Left forelimb (tissue), 1 donor: ENCODE data around the gene SDHD.
A peak's percentile ranks its signal among the peaks of the same experiment; 100 is the strongest.
"Not testable (repeated sequence)": the region's sequence is repeated elsewhere in the genome, so short reads cannot be mapped to it uniquely, and the experiment has no call there.

Experiments
- DNase-seq: peaks from one replicate; pipeline ENCODE4 v3.0.0-alpha.2; 2018; ENCODE audit warnings: low spot score

The SDHD gene

DNA sequence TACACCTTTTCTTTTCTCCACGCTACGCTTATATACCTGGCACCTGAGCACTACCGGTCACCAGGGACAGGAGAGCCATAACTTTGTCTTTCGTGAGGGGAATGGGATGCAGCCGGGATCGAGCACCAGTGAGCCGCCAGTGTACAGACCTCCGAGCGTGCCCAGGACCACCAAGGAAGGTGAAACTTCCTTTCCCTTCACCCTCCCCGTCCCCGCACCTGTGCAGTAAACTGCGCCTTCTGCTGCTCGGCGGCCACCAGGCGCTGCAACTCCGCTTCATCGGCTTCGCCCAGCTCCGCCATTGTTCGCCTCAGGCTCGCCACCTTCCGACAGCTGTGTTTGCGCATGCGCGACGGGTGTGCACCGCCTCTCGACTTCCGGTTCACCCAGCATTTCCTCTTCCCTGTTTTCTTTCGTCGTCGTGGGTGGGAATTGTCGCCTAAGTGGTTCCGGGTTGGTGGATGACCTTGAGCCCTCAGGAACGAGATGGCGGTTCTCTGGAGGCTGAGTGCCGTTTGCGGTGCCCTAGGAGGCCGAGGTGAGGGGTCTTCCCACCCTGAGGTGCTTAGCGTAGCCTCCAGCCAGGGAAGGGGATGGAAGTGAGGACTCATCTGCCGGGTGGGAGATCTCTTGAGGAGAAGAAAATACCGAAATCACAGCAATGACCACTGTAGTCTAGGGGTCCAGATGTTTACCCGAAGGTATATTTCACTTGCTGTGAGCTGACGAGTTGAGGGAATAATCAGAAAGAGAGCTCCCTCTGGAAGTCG is at the start of gene SDHD, which contains the start of gene TIMM8B:
Gene SDHD (plus strand): TSS at position 452 of the 770 bp plus-strand sequence. CDS start 35 bp downstream, at position 487.
Gene TIMM8B (minus strand): TSS at position 335 of the 770 bp plus-strand sequence. CDS start 33 bp downstream, at position 302.
- DNase-seq = peak; percentile 95

DNA sequence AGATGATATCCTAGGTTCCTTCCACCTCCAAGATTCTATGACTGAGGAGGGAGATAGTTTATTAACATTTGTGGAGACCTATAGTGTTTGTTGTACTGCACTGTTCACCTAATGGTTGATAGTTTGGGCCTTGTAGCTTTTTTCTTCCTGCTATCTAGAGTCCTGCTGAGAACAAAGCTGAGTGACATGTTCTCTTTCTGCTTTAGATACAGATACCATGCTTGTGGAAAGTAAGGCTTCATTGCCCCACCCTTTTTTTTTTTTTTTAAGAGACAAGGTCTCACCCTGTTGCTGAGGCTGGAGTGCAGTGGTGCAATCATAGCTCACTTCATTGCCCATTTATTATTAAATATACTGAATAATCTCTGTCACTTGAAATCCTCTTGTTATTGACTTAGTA is 49.1 kb upstream of the SDHD start:
- no peak for DNase-seq

DNA sequence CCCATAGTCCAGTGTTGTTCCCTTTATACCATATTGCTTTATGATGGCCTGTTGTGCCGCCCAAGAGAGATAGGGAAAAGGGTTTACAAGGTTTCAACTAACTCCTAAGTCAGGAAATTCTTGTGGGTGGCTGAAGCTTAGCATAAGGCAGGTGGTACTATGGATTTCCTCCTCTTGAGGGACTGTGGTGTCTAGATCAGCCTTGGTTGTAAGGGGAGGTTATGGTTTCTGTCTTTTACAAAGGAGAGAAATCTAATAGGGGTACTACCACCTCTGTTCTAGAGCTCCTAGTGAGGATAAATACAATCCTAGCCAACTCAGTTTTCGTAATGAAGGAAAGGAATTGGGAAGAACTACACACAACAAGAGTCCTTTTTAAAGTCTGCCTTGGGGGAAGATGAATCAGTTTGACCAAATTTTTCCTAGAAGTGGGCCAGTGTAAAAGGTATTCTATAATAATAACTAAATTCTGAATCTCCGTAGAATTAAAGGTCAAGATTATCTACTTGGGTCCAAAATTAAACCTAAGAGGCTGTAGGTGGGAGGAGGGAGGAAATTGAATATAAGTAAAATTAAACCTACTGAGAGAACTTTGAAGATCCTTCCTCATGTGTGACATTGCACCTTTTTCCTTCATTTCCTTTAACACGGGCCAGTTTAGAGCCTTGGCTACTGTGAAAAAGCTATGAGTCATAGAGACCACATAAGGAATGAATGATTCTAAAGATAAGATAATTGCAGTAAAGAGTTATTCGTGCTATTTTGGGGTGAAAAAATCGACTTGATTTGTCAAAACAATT is 44.3 kb upstream of the SDHD start:
- DNase-seq = no peak

DNA sequence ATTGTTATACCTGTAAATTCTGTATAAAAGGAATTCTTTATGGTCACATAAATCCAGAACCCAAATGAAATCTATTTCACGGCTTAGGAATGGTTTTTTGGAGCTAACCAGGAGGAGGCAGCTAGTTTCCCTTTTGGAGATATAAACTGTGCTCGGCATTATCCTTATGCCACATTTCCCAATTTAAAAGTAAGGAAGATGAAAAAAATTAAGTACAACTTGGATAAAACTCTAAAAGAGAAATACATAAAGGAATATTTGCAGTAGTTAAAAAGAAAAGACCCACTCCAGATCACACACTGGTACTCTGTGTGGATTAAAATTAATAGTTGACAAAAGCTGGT is 43.7 kb upstream of the SDHD start:
- no peak for DNase-seq

DNA sequence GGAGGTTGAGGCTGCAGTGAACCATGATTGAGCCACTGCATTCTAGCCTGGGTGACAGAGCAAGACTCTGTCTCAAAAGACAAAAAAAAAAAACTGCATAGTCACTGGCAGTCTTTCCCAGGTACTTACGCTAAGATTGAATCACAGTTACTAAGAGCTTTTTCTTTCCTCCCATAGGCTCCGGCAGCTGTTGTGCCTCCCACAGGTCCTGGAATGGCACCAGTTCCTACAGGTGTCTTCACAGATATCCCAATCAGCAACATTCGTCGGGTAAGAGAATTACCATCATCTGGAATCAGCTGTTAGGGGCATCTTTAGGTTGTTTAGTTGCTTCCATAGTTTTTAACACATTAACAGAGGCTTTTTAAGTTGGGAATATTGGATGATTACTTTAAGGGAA is 41.7 kb upstream of the SDHD start:
- DNase-seq = no peak

DNA sequence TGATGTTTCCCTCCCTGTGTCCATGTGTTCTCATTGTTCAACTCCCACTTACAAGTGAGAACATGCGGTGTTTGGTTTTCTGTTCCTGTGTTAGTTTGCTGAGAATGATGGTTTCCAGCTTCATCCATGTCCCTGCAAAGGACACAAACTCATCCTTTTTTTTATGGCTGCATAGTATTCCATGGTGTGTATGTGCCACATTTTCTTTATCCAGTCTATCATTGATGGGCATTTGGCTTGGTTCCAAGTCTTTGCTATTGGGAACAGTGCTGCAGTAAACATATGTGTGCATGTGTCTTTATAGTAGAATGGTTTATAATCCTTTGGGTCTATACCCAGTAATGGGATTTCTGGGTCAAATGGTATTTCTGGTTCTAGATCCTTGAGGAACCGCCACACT is 40.0 kb upstream of the SDHD start:
- not testable (repeated sequence) for DNase-seq

DNA sequence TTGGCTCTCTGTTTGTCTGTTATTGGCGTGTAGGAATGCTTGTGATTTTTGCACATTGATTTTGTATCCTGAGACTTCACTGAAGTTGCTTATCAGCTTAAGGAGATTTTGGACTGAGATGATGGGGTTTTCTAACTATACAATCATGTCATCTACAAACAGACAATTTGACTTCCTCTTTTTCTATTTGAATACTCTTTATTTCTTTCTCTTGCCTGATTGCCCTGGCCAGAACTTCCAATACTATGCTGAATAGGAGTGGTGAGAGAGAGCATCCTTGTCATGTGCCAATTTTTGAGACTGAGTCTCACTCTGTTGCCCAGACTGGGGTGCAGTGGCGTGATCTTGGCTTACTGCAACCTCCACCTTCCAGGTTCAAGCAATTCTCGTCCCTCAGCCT is 38.4 kb upstream of the SDHD start:
- not testable (repeated sequence) for DNase-seq

DNA sequence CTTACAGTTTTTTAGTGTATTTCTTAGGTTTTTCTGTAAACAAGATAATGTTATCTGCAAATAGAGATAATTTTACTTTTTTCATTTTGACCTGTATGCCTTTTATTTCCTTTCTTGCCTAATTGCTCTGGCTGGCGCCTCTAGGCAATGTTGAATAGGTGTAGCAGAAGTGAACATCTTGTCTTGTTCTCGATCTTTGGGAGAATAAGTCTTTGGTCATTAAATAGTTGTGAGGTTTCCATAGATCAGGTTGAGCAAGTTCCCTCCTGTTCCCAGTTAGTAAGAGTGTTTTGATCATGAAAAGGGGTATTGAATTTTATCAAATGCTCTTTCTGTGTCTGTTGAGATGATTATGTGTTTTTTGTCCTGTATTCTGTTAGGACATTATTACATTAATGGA is 36.9 kb upstream of the SDHD start:
- no peak for DNase-seq

DNA sequence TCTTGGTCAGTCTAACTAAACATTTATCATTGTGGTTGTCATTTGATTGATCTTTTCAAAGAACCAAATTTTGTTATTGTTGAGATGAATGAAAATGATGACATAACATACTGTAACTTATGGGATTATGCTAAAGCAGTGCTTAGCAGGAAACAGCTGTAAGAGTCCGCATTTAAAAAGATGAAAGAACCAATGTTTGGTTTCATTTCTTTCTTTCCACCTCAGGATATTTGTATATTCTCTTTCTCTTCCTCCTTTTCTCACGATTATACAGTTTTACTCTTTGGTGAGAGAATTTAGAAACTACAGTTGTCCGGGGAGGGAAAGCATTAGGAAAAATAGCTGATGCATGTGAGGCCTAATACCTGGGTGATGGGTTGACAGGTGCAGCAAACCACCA is 36.0 kb upstream of the SDHD start:
- DNase-seq = no peak

DNA sequence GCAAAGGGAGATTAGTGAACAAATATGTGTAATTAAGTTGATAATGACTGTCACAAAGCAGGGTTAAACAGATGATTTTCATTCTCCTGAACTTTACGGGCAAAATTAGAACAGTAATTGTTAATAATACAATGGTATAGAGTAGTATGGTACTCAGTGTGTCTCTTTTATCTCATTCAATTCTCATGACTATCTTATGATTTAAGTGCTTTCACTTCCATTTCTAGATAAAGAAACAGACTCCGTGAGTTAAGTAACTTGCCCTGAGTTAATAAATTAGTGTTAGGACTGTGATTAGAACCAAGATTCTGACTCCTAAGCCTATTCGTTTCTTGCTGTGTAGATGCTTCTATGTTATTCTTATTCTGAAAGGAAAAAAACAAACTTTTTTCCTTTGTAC is 34.9 kb upstream of the SDHD start:
- DNase-seq = no peak

DNA sequence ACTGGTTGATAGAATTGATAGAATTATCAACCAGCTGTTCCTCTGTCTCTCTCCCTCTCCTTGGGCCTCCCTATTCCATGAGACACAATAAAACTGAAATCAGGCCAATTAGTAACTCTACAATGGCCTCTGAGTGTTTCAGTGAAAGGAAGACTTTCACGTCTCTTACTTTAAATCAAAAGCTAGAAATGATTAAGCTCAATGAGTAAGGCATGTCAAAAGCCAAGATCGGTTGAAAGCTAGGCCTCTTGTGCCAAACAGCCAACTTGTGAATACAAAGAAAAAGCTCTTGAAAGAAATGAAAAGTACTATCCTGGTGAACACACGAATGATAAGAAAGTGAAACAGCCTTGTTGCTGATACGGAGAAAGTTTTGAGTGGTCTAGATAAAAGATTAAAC is 29.5 kb upstream of the SDHD start:
- no peak for DNase-seq

DNA sequence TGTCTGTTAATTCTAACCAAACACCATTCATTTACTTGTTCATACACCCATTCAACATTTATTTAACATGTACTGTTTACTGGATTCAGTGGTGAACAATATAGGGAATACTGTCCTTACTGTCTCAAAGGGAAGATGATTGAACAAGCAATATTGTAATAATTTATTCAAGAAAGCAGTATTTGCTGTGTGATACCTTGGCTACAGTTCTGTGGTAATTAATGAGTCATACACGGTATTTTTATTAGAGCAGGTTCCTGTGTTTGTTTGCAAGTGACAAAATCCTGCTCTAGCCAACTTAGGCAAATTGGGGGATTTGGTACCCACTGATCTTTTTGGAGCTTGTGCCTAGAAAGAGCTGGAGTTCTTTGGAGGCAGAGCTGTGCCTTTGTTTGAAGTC is 28.6 kb upstream of the SDHD start:
- DNase-seq = no peak

DNA sequence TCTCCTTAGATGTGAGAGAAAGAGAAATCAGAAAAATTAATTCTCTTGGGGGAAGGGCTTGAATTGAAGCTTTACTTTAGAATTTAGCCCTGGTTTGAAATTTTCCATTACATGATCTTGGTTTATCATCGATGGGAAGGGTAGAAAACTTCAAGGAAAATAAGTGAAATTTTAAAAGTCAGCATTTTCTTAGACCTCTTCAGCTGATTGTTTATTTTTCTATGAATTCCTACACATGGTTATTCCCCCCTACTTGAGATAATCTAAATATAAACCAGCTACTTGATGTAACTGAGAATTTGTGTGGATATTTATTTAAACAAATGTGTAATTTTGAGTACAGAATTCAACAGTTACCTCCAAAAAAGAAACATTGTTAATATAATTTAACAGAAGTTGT is 23.8 kb upstream of the SDHD start:
- DNase-seq = no peak

DNA sequence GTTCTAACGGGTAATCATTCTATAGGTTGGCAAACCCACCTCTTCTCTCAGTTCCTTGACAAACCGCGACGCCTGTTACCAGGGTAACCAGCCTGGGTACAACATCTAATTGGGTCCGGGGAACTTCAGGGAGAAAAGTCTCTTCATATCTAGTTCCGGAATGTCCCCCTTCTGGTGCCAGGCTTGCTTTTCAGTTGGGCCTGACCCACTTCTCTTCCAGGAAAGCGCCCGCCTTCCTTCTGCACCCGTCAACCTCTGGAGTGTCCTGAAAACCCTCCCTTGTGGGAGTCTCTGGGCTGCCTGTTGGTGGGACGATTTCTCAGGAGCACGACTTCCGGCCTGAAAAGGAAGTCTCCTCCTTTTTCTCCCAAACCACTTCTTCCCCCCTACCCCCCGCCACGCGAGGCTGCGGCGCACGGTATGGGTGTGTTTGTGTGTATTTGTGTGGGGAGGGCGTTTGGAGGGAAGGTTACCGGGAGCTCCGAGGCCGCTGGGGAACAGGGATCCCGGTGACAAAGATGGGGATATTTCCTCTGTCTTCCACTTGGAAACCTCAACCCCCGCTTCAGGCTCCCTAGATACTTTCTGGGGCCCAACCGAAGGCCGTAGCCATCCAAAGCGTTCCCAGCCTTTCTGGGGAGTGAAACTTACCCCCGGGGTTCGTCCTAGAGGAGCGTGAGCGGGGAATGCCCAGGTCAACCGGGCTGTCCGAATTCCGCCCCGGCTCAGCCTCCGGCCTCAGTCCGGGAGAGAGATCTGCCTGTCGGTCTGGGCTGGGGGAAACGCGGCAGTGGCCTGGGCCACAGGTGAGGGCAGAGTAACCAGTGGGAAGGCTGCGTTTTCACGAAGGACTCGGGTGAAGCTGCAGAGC is 12.5 kb upstream of the SDHD start, which contains the start of the genes NKAPD1 and PIH1D2:
Gene NKAPD1 (plus strand): TSS at position 359 of the 871 bp plus-strand sequence. CDS start 1,276 bp downstream, outside the sequence.
Gene PIH1D2 (minus strand): TSS at position 77 of the 871 bp plus-strand sequence. CDS start 843 bp downstream, outside the sequence.
- peak; percentile 89 for DNase-seq

DNA sequence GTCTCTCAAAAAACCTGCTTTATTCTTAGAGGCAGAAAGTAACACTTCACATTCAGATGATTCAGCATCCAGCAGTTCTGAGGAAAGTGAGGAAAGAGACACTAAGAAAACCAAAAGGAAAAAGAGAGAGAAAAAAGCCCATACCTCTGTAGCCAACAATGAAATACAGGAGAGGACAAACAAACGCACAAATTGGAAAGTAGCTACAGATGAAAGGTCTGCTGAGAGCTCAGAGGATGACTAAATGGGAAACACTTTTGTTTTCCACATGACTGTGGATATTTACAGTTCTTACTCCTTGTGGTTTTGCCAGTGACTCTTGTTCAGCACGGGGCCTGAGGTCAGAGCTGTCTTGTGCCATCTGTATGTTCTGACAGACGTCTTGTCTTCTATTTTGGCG is 3.9 kb upstream of the SDHD start:
- DNase-seq = no peak

DNA sequence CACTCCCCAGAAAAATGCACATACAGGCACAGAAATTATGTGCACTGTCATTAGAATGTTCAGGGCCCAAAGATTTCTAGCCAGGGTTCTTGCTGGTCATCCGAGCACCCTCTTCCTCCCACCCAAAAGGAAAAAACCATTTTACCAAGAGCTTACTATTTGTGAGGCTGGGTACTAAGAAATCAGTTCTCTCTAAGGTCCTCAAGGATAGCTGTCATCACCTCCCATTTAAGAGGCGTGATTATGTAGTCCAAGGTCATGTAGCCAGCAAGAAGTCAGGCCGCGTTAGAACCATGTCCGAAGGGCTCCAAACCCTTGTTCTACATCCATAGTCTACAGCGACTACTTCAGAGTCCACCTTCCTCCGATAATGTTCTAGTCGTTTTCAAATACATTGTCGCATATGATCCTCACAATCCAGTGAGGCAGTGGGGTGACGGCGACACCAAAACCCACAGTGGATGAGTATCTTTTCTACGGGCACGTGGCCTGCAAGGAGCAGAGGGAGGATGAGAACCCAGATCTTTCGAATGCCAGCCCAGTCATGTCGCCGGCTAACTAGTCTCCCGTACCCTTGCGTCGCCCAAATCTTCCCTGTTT is 751 bp upstream of the SDHD start:
- no peak for DNase-seq

DNA sequence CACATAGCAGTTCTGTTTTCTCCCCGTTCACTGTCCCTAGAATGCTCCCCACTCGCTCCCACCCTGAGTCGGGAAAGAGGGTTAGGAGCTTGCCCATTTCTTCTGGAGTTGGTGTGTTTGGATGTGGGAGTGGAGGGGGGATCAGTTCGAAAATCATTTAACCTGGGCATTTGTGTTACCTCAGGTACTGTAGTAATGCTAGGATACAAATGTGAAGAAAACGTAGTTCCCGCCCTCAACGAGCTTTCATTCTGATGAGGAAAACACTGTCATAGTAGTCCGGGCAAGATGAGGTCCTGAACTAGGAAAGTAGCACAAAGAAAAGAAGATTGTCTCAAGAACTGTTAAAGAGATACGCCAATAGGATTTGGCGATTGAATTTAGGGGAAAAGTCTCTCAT is 539 bp downstream of the SDHD start:
- no peak for DNase-seq

DNA sequence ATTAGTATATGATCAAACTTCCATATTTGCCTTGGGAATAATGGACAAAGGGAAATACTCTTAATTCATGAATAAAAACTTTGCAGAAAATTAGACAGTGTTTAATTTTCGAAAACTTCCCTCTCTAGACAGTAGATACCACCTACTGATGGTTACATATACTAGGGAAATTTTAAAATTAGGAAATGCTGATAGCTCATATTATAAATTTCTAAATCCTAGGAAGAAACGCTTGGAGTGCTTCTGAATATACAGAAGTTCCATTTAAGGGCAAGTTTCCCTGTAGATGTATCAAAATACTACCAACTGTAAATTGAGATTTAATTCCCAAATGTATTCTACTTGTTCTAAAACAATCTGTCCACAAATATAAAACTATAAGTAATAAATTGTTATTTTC is 8.6 kb downstream of the SDHD start:
- DNase-seq = not testable (repeated sequence)

DNA sequence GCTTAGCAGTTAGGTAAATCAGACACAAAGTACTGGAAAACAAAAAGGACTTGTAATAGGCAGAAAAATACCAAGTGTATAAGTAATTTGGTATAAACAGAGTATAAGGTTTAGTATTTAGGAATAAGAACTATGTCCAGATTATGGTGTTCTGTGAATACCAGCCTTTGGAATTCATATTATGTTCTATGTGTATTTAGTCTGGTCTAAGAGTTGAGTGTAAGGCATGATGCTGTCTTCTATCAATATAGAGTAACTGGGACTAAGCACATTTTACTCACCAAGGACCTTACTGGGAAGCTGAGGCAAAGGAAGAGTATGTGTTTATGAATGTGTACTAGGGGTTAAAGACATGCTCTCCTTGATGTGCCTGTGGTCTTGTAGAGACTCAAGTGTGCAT is 9.5 kb downstream of the SDHD start:
- DNase-seq = no peak

DNA sequence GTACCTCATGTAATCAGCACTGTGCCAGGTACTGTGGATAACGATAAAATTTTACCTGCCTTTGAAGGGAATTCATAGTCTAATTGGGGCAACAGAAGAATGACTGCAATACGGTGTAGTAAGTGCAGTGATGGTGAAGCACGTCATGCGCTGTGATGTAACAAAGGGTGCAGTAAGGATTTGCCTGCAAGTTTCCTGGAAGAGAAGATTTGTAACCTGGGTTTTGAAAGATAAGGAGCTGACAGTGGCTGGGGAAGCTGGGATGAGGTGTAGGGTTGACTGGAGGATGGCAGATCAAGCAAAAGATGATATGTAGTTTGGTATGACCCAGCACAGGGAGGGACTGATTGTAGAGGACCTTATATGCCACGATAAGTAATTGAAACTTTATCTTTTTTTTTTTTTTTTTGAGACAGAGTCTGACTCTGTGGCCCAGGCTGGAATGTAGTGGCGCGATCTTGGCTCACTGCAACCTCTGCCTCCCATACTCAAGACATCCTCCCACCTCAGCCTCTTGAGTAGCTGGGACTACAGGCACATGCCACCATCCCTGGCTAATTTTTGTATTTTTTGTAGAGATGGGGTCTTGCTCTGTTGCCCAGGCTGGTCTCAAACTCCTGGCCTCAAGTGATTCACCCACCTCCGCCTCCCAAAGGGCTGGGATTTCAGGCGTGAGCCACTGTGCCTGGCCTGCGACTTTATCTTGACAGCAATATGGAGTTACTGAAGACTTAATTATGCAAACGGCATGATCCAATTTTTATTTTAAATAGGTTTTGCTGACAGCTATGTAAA is 11.3 kb downstream of the SDHD start:
- DNase-seq = no peak

DNA sequence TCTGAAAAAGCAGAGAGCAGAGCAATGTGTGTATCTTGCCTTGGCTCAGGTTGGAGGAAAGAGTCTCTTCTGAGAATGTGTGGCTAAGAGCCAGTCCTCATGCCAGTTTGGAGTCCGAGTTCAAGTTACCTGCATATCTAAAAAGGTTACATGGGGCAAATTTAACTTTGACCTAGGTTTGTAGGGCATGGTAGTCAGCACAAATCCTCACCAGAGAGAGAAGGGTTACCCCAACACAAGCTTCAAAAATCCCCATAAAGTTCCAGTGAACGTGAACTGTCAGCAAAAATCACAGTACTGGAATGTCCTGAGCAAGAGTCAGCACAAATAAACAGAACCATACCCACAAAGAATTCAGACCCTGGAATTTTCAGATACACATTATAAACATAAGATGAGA is 13.8 kb downstream of the SDHD start:
- DNase-seq = no peak
